ENCODE data around the gene WDR87.
A peak's percentile ranks its signal among the peaks of the same experiment; 100 is the strongest.

WDR87 gene

DNA sequence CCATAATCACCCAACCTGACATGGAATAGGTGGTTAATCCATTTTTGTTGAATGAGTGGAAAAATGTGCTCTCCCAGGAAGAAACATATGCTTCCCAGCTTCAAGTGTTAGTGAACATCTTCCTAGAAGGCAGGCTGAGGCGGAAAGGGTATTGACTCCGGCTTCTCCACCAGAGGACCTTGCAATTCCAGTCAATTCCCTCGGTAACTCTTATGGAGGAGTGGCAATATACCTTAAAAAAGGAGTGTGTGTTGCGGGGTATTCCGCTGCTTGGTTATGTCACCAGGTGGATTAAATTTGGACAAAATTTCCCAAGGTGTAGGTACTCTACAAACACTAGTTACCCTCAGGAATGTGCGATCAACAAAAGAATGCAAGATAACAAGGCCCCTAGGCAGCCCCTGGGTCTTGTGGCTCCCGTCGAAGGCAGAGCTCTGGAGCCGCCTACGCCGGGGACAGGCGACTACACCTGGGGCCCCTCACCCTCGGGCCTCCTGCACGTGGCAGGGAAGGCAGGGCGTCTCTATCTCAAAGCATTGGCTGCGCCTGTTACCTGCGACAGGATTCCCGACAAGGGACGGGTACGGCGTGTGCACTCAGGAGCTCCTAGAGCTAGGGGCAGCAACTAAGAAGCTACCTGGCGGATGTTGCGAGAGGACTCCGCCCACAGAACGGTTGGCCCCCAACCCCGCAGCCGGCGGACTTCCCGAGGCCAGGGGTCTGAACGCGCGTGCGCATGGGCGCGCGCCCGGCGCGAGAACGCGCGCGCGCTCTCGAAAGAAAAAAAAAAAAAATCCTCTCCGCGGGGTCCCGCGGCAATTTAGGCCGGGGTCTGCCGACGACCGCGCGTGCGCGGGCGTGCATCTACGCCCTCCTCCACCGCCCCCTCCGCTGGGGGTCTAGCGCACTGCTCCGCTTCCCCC lies at the start of gene WDR87:
TSS of gene WDR87 (minus strand) at position 649 of the 923 bp plus-strand sequence. CDS start 8,355 bp downstream, outside the sequence.
- Mint-ChIP-seq H3K4me3 (peak within 1 kb of the TSS; percentile 84), H3K4me1 (peaks cover 32% of the 10 kb centered on the region), H3K36me3 (no peaks in the 10 kb centered on the region), H3K27me3 (no peaks in the 10 kb centered on the region), H3K27ac (peak within 1 kb of the TSS; percentile 83), H3K9me3 (no peaks in the 10 kb centered on the region)

DNA sequence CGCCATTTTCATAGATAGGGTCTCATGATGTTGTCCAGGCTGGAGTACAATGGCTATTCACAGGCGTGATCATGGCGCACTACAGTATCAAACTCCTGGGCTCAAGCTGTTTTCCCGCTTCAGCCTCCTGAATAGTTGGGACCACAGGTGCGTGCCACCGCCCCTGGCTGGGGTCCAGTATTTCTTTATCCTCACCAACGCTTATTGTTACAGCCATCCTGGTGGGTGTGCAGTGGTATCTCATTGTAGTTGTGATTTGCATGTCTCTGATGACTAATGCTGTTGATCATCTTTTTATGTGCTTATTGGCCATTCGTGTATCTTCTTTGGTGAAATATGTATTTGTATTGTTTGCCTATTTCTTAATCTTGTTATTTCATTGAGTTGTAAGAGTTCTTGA lies 49.6 kb upstream of the WDR87 start:
- H3K27me3 Mint-ChIP-seq, result no peaks in the 10 kb centered on the region
- H3K4me1 Mint-ChIP-seq, result peaks cover 15% of the 10 kb centered on the region
- H3K36me3 Mint-ChIP-seq, result peaks cover 8% of the 10 kb centered on the region
- no peak overlapping the region for H3K4me3 Mint-ChIP-seq
- no peak overlapping the region for H3K27ac Mint-ChIP-seq
- H3K9me3 Mint-ChIP-seq, result no peaks in the 10 kb centered on the region

DNA sequence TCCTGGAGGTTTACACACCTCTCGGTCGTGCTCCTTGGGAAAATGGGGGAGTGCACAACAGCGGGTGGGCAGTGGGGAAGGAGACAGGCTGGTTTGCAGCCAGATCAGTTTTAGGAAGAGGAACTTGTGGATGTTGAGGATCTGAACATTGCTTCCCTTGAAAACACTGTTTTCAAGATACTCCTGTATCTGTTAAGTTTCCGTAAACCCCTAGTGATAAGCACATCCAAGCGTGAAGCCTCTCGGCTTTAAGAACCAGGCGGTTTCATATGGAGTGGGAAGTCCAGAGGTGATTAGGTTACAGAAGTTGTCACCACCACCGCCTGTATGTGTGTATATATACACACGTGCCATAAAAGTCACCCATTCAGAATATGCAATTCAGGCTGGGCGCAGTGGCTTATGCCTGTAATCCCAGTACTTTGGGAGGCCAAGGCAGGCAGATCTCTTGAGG lies 48.1 kb upstream of the WDR87 start:
- Mint-ChIP-seq H3K4me1 (peaks cover 12% of the 10 kb centered on the region), H3K27me3 (no peaks in the 10 kb centered on the region), H3K9me3 (no peaks in the 10 kb centered on the region), H3K36me3 (peaks cover 10% of the 10 kb centered on the region), H3K27ac (no peak overlapping the region), H3K4me3 (no peak overlapping the region)

DNA sequence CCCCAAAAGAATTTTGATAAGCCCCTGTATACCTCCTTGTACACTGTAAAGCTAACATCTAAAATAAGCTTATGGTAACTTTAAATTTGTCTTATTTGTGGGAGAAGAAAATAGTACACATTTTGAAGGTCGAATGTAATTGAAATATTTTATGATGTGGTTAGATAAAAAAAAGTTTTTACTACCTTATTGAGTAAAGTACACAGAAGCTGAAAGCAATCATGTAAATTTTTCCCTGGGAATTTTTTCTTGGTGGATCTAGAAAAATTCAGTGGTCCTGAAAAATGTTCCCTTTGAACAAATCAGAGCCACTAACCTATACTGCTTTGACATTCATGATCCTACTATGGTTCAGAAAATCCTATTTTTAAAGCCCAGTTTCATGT lies 47.5 kb upstream of the WDR87 start:
- Mint-ChIP-seq H3K27me3 (no peaks in the 10 kb centered on the region), H3K36me3 (peaks cover 11% of the 10 kb centered on the region), H3K4me3 (no peak overlapping the region), H3K9me3 (no peaks in the 10 kb centered on the region), H3K27ac (no peak overlapping the region), H3K4me1 (peaks cover 7% of the 10 kb centered on the region)

DNA sequence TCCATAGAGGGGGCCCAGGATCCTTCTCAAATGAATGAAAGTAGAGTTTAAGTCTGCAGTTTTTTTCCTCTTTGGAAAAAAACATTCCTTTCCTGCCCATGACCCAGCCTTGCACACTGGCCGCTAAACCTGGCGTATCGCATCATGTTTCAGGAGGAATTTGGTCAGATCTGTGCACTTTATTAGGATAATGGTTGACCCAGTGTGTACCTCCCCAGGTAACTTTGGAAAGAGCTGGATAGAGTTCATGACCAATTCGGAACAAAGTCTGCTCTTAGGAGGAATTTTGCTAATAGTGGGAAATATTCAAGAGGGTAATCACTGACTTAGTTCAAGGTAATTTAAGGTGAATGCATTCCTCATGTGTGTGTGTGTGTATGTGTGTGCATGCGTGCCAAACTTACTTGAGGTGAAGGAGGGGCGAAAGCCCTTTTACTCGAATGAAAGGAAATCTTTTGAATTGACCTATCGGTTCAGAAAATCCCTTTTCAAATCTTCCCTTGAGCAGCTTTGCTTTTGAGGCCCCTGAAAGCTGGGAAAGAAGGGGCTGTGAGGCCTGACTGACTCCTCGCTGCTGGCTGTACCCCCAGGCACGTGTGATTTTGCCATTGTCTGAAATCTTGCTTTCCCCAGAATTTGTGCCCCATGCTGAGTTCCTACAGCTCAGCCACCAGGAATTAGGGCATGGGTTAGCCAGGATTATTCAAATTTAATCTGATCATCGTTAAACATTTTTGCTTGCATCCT lies 47.0 kb upstream of the WDR87 start:
- no peaks in the 10 kb centered on the region for H3K9me3 Mint-ChIP-seq
- H3K4me3 Mint-ChIP-seq, result no peak overlapping the region
- H3K27me3 Mint-ChIP-seq, result no peaks in the 10 kb centered on the region
- H3K27ac Mint-ChIP-seq, result no peak overlapping the region
- peaks cover 7% of the 10 kb centered on the region for H3K4me1 Mint-ChIP-seq
- H3K36me3 Mint-ChIP-seq, result peaks cover 9% of the 10 kb centered on the region

DNA sequence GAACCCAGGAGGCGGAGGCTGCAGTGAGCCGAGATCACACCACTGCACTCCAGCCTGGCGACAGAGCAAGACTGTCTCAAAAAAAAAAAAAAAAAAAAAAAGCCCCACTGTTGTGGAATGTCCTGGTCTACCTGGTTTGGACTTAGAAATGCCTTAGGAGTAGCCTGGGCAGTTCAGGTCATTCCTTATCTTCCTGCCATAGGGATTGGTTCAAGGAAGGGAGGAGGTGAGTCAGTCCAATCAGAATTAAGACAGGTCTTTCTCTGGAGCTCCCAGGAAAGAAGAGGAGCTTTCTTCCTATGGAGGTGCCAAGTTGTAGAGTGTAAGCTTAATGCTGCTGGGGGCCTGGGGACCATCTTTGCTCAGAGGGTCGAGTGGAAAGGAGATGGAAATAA lies 45.4 kb upstream of the WDR87 start:
- no peaks in the 10 kb centered on the region for H3K9me3 Mint-ChIP-seq
- H3K4me1 Mint-ChIP-seq, result peaks cover 4% of the 10 kb centered on the region
- peaks cover 9% of the 10 kb centered on the region for H3K36me3 Mint-ChIP-seq
- no peak overlapping the region for H3K4me3 Mint-ChIP-seq
- no peak overlapping the region for H3K27ac Mint-ChIP-seq
- H3K27me3 Mint-ChIP-seq, result no peaks in the 10 kb centered on the region

DNA sequence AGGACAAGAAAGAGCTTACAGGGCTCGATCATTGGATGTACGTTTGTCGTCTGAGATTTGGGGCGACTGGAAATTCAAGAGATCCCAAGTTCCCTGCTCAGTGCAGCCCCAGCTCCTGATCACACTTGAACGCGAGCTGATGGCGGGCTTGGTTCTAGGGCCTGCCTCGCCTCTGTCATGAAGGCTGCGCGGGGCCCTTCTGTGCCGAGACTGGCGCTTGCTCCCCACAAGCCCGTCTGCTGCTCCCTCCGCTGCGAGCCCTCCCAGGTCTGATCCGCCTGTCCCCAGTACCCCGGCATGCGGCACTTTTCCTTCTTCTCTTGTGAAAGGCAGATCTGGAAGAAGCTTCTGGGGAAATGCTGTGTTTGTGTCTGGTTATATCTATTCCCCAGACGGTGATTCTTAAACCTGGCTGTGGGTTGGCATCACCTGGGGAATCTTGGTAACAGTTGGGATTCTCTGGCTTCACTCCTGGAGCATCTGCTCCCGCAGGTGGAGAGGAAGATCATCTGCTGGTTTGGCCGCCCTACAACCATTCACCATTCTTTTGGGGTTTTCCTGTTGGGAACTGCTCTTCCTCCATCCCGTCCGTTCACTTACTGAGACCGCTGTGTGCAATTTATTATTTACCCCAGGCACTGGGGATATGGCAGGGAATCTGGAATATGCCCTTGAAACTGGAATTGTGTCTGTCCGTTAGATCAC lies 44.2 kb upstream of the WDR87 start:
- Mint-ChIP-seq H3K4me3 (no peak overlapping the region), H3K36me3 (peaks cover 8% of the 10 kb centered on the region), H3K9me3 (no peaks in the 10 kb centered on the region), H3K4me1 (peaks cover 3% of the 10 kb centered on the region), H3K27ac (no peak overlapping the region), H3K27me3 (no peaks in the 10 kb centered on the region)

DNA sequence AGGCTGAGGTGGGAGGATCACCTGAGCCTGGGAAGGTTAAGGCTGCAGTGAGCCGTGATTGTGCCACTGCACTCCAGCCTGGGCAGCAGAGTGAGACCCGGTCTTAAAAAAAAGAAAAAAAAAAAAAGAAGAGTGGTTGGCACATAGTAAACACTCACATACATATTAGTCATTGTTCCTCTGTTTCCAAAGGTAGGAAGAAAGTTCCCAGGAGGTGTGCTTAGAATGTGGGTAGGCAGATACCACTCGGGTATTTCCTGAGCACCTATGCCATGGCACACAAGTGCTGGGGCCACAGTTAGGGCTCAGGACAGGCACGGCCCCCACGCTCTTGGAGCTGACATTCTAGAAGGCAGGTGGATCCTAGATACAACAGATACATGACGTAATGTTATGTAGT lies 42.0 kb upstream of the WDR87 start:
- peaks cover 3% of the 10 kb centered on the region for H3K4me1 Mint-ChIP-seq
- no peak overlapping the region for H3K4me3 Mint-ChIP-seq
- H3K27me3 Mint-ChIP-seq, result no peaks in the 10 kb centered on the region
- no peaks in the 10 kb centered on the region for H3K9me3 Mint-ChIP-seq
- peaks cover 8% of the 10 kb centered on the region for H3K36me3 Mint-ChIP-seq
- no peak overlapping the region for H3K27ac Mint-ChIP-seq

DNA sequence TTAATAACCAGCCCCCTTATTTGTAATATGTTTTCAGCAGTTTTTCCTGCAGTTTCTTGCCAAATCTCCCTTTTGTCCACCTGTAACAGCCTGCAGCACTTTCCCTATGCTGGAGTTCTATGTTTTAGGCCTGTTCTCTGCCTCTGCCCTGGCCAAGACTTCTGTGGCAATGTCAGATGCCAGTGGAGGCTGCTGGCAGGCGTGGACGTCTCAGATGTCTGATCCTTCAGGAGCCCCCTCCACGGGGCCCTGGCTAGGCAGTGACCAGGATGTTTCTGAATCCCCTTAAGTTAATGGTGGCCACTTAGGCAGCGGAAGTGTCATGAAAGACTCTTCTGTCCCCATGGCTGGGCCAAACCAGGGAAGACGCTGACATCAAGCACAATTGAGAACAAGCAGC lies 41.4 kb upstream of the WDR87 start:
- Mint-ChIP-seq H3K36me3 (peaks cover 8% of the 10 kb centered on the region), H3K4me3 (no peak overlapping the region), H3K4me1 (peaks cover 3% of the 10 kb centered on the region), H3K27me3 (no peaks in the 10 kb centered on the region), H3K9me3 (no peaks in the 10 kb centered on the region), H3K27ac (no peak overlapping the region)

DNA sequence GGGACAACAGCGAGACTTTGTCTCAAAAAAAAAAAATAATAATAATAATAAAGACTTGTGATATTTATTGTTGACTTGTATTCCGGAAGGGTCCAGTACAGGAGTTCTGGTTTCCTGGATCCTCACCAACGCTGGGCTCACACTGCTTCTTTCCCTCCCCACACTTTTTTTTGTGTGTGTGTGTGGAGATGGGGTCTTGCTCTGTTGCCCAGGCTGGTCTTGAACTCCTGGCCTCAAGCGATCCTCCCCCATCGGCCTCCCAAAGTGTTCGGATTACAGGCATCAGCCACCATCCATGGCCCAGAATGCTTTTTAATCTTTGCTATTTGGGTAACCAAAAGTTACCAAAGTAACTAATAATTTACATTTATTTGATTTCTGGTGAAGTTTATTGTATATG lies 39.7 kb upstream of the WDR87 start:
- Mint-ChIP-seq H3K27ac (no peak overlapping the region), H3K9me3 (no peaks in the 10 kb centered on the region), H3K4me3 (no peak overlapping the region), H3K27me3 (no peaks in the 10 kb centered on the region), H3K4me1 (peaks cover 3% of the 10 kb centered on the region), H3K36me3 (peaks cover 7% of the 10 kb centered on the region)

DNA sequence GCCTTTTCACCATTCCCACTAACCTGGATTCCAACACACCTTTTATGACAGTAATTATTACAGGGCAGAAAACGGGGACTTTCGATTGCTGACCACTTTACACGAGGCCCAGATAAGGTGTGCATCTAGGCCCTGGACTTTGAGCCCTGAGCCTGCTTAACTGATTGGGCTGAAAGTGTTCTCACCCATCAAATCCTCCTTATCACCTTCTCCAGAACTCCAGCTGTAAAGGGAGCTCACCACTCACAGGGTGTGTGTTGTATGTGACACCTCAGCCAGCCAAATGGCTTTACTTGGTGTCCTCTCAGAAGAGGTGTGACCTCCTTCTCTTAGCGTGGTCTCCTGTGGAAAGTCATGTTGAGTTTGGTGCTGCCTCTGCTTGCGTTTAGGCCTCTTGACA lies 37.1 kb upstream of the WDR87 start:
- Mint-ChIP-seq H3K27ac (no peak overlapping the region), H3K36me3 (peaks cover 6% of the 10 kb centered on the region), H3K4me1 (peaks cover 4% of the 10 kb centered on the region), H3K27me3 (no peaks in the 10 kb centered on the region), H3K4me3 (no peak overlapping the region), H3K9me3 (no peaks in the 10 kb centered on the region)

DNA sequence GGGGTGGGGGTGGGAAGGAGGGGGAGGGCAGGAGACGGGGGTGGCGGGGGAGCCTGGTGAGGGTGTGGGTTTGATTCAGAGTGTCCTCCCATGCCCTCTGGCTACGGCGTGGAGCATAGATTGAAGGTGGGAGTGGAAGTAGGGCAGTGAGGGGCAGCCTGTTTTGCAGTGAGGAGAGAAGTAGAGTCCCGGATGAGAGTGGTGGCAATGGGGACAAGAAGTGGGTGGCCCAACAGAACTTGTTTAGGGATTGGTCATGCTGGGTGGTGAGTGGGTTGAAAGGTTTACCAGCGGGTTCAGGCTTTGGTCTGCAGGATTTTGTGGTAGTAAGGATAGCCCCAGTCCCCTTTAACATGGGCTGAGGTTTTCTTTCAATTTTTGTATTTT lies 36.1 kb upstream of the WDR87 start:
- H3K36me3 Mint-ChIP-seq, result peaks cover 6% of the 10 kb centered on the region
- no peak overlapping the region for H3K4me3 Mint-ChIP-seq
- H3K4me1 Mint-ChIP-seq, result peaks cover 4% of the 10 kb centered on the region
- H3K9me3 Mint-ChIP-seq, result no peaks in the 10 kb centered on the region
- H3K27ac Mint-ChIP-seq, result no peak overlapping the region
- H3K27me3 Mint-ChIP-seq, result no peaks in the 10 kb centered on the region

DNA sequence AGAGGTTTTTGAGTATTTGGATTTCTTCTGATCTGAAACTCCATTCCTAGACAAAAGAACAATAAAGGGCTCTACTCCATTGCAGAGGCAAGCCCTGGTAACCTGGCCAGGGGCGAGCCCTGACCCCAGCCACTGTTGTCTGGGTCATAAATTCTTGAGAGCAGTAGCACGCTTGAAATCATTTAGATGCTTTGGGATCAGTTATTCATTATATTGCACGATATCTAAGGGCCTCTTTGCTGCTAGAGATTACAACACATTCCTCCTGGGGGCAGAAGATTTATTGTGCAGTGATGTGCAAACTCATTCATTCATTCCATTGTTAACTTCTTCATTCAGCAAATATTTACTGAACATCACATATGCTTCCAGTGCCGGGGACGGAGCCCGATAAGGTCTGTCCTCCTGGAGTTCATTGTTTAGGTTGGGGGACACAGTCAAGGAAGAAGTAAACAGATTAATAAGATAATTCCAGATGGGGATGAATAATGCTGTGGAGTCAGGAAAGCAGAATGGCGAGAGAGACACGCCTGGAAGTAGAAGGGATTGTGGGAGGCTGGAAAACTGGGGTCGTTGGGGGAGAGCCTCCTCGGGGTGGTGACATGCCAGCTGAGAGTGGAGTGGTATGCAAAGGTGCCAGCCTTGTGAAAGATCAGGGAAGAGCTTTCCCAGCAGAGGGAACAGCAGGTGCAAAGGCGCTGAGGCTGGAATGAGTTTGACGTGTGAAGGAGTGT lies 35.6 kb upstream of the WDR87 start:
- Mint-ChIP-seq H3K27me3 (no peaks in the 10 kb centered on the region), H3K4me1 (peaks cover 4% of the 10 kb centered on the region), H3K9me3 (no peaks in the 10 kb centered on the region), H3K36me3 (peaks cover 4% of the 10 kb centered on the region), H3K27ac (no peak overlapping the region), H3K4me3 (no peak overlapping the region)

DNA sequence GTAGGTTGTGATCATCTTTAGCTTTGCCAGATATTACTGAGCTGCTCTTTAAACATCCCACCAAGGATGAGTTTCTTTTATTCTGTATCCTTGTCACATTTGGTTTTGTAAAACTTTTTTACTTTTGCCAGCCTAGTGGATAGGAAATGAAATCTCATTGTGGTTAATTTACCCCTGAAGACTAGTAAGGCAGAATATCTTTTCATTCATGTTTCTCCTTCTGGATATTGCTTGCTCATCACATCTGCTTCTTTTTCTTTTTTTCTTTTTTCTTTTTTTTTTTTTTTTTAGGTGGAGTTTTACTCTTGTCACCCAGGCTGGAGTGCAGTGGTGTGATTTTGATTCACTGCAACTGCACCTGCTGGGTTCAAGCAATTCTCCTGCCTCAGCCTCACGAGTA lies 32.0 kb upstream of the WDR87 start:
- peaks cover 5% of the 10 kb centered on the region for H3K4me1 Mint-ChIP-seq
- H3K27me3 Mint-ChIP-seq, result no peaks in the 10 kb centered on the region
- H3K27ac Mint-ChIP-seq, result no peak overlapping the region
- H3K9me3 Mint-ChIP-seq, result no peaks in the 10 kb centered on the region
- peaks cover 19% of the 10 kb centered on the region for H3K36me3 Mint-ChIP-seq
- no peak overlapping the region for H3K4me3 Mint-ChIP-seq

DNA sequence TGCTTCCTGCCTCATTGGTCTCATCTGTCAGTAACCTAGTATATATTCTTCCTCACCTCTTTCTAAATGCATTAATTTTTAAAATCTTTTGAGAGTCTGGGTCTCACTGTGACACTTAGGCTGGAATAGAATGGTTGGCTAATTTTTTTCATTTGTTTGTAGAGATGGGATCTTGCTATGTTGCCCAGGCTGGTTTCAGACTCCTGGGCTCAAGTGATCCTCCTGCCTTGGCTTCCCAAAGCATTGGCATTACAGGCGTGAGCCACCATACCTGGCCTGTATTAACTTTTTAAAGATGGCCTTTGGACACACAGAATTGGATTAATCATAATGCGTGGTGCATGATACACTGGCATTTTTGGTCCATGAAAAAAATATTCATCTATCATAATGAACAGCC lies 30.5 kb upstream of the WDR87 start:
- Mint-ChIP-seq H3K4me1 (peaks cover 8% of the 10 kb centered on the region), H3K27me3 (no peaks in the 10 kb centered on the region), H3K4me3 (no peak overlapping the region), H3K27ac (no peak overlapping the region), H3K36me3 (peaks cover 22% of the 10 kb centered on the region), H3K9me3 (no peaks in the 10 kb centered on the region)
